ENCODE results near the gene HACE1.
"Not testable (repeated sequence)": the region's sequence is repeated elsewhere in the genome, so short reads cannot be mapped to it uniquely, and the experiment has no call there.

DNA sequence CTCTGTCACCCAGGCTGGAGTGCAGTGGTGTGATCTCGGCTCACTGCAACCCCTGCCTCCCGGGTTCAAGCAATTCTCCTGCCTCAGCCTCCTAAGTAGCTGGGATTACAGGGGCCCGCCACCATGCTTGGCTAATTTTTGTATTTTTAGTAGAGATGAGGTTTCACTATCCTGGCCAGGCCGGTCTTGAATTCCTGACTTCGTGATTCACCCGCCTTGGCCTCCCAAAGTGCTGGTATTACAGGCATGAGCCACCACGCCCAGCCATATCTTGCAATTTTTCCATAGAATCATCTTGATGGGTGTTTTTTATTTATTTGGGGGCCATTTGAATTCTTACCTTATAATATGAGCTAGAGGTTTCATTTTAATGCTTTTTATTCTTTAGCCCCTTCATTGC is 39.2 kb upstream of the HACE1 start:
- TF ChIP-seq, protein P1, sequence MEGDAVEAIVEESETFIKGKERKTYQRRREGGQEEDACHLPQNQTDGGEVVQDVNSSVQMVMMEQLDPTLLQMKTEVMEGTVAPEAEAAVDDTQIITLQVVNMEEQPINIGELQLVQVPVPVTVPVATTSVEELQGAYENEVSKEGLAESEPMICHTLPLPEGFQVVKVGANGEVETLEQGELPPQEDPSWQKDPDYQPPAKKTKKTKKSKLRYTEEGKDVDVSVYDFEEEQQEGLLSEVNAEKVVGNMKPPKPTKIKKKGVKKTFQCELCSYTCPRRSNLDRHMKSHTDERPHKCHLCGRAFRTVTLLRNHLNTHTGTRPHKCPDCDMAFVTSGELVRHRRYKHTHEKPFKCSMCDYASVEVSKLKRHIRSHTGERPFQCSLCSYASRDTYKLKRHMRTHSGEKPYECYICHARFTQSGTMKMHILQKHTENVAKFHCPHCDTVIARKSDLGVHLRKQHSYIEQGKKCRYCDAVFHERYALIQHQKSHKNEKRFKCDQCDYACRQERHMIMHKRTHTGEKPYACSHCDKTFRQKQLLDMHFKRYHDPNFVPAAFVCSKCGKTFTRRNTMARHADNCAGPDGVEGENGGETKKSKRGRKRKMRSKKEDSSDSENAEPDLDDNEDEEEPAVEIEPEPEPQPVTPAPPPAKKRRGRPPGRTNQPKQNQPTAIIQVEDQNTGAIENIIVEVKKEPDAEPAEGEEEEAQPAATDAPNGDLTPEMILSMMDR (IDR thresholded peaks at IDR 0.05), result not testable (repeated sequence)
- not testable (repeated sequence) for TF ChIP-seq ZFX (IDR thresholded peaks at IDR 0.05; ENCODE audit: borderline replicate concordance)

Data from 22Rv1 (cell line).